Hematopoietic multipotent progenitor cell treated with erythropoietin and hydrocortisone succinate and interleukin-3 and kit ligand, for 6 days (in vitro differentiated cells): Measurements from ENCODE around the gene IGHMBP2.
"Not testable (repeated sequence)": the region's sequence is repeated elsewhere in the genome, so short reads cannot be mapped to it uniquely, and the experiment has no call there.

ENCODE experiments used
- DNase-seq: peaks from one replicate; pipeline ENCODE4 v3.0.0-alpha.2; 2015

IGHMBP2 gene

DNA sequence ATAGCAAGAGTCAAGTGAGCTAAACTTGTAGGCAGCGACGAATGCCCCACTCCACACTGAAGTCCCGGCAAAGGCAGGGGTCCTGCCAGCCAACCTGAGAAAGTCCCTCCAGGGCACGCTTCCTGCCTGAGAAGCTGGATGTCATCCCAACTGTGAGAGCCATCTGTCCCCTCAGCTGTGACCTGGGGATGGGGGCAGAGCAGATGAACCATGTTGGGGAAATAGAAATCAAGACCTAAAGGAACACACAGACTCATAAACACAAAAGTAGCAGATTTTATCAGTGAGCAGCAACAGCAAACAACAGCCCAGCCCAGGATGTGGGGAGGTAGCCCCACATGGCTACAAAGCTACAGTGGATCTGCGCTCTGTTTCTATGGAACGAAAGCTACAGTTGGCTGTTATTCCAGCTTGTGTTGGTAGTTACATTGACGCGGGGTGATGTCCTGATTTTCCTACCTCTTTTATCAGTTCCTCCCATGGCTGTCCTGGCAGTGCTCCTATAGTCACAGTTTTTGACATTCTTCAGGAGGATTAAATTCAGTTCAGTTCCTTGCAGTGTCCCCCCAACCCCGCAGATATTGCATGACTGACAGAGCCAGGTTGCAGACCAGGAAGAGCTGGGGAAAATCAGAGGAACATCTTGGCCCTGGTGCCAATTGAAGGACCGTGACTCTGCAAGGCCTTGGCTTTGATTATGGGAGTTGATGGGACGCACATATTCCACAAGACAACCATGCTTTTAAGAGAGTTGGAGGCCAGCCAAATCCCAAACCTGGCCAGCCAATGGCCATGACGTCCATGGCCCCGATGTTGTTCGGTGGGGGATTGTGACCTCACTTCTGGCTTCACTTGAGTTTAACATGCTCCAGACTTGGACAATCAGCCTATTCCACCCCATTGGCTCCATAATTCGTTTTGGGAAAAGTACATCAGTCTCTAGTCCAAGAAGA is 62.5 kb downstream of the IGHMBP2 start:
- DNase-seq = no peak

DNA sequence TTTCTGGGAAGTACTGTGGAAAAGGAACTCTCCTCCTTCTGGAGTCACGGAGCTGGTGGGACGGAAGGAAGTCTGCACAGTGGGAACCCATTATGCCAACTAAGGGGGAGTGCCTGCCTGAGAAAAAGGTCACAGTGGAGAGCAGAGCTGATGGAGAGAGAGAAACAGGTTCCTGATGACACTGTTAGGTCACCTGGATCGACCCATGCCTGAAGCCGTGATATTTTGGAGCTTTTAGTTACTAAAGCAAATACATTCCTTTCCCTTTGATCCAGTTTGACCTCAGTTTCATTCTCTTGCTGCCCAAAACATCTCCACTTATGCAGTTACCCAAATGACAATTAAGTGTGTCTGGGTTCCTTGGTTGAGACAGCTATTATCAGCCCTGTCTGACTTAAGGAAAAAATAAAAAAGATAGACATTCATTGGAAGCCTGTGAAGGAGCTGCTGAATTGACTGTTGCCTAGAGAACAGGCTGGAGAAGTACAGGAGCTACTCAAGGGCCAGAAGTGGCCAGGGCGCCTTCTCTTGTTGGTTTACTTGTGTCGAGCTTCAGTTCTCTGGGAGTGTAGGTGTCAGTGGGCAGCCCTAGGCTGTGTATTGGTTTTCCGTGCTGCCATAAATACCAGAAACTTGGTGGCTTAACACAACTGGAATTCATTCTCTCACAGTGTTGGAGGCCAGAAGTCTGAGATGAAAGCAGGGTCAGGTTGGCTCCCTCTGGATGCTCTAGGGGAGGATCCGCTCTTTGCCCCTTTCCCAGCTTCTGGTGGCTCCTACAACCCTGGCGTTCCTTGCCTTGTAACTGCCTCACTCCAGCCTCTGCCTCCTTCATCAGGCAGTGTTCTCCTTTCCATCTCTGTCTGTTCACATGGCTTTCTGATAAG is 63.4 kb downstream of the IGHMBP2 start:
- no peak for DNase-seq

DNA sequence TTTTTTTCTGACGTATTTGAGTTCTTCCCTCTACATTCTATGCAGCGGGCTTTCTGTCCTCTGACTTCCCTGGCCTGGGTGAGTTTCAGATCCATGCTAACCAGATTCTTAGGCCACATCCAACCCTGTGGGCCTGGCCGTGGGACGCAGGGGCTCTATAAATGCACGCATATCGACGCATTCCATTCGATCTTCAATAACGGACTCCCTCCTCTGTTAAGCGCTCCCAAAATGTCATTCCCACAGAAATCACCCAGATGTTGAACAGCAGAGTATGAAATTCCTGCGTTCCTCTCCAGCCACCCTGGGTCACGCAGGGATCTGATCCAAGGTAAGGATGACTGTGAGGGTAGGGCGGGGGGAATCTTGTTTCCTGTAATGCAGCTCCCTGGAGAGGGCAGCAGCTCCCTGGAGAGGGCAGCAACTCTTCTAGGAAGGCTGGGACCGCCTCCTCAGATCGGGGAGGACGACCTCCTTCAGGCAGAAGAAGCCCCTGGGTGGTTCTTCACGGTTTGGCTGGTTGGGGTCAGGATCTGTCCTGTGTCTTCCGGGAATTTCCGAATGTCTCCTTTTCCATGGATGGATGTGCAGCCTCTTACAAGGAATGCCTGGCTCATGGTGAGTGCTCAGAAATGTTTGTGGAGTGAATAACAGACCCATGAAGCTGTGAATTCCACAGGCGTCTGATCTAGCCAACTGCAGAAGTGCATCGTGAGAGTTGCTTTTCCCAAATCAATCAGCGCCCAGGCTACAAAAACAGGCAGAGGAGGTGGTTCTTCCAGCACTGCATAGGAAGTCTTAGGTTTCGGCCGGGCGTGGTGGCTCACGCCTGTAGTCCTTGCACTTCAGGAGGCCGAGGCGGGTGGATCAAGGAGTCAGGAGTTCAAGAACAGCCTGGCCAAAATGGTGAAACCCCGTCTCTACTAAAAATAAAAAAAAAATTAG is 64.9 kb downstream of the IGHMBP2 start:
- no peak for DNase-seq

DNA sequence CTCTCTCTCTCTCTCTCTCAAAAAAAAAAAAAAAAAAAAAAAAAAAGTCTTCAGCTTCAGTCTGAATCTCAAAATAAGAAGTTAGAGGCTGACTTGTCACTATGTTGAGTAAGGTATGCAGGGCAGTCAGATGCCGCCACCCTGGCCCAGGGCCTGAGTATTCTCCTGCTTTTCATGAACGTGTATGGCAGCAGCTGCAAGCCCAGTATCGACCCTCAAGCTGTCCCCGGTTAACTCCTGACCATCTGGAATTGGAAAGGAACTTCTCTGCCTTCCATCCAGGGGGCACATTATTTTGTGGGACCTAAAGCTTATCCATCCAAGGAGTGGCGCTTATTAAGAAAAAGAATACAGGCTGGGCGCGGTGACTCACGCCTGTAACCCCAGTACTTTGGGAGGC is 65.7 kb downstream of the IGHMBP2 start:
- no peak for DNase-seq

DNA sequence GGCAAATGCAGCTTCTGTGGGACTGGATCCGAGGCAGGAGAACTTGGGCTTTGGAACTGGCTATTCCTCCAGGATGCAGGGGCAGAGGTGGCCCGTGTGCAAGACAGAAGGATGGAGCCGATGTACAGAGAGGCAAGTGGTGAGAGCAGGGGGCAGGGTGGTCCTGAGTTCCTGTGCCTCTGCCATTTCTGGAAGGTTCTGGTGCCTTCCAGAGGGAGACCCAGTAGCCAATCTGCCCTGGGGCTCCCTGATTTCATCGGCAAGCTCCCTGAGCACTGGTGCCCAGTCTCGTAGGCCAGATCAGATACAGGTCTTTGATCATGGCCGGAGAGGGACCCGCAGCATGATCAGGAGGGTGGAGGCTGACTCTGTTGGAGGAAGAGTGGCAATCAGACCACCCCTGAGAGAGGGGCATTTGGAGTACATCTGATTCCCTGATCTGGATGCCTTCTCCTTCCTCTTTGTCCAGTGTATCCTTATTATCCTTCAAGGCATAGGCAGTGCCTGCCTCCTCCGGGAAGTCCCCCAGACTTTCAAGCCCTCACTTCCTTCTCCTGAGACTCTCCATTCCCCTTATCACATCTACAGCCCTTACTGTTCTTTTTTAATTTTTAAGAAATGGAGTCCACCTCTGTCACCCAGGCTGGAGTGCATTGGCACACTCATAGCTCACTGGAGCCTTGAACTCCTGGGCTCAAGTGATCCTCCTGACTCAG is 67.4 kb downstream of the IGHMBP2 start:
- DNase-seq = no peak

DNA sequence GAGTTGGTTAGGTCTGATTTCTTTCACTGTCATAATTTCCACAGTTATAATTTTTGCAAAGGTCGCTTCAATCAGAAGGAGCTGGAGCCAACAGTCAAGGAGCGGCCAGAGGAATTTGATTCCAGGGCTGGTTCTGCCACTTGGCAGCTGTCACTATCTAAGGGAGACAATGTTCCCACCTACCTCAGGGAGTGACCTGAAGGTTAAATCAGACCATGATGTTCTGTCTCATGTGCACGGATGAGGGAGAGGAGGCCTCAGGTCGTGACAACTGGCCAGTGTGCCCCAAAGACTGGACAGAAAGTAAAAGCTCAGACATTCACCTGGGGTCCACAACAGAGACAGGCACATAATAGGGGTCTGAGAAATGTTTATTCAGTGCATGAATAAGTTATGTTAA is 69.5 kb downstream of the IGHMBP2 start:
- DNase-seq = no peak

DNA sequence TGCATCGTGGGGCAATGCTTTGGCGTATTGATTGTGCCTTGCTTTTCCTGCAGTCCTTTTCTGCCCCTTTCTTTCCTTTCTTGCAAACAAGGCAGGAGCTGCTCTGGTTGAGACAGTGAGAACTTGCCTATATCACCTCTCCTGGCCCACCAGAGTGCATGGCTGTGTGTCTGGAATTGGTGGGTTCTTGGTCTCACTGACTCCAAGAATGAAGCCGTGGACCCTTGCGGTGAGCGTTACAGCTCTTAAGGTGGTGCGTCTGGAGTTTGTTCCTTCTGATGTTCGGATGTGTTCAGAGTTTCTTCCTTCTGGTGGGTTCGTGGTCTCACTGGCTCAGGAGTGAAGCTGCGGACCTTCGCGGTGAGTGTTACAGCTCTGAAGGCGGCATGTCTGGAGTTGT is 70.0 kb downstream of the IGHMBP2 start:
- not testable (repeated sequence) for DNase-seq

DNA sequence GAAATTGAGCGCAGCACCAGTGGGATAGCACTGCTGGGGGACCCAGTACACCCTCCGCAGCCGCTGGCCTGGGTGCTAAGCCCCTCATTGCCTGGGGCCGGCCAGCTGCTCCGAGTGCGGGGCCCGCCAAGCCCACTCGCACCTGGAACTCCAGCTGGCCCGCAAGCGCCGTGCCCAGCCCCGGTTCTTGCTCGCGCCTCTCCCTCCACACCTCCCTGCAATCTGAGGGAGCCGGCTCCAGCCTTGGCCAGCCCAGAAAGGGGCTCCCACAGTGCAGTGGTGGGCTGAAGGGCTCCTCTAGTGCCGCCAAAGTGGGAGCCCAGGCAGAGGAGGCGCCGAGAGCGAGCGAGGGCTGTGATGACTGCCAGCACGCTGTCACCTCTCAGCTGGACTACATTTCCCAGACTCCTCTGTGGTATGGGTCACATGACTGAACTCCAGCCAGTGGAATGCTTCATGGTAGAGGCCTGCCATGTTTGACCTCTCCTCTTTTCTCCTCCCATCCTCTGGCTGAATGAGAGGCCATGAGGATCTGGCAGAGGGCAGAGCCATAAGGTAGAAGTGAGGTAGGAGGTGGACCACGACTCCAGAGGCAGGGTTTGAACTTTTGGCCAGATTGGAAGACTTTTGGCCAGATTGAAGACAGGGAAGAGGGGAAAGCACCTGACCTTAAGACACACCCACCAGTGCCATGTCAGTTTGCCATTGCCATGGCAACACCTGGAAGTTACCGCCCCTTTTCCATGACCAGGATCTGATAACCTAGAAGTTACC is 70.9 kb downstream of the IGHMBP2 start:
- DNase-seq = peak; percentile 61

DNA sequence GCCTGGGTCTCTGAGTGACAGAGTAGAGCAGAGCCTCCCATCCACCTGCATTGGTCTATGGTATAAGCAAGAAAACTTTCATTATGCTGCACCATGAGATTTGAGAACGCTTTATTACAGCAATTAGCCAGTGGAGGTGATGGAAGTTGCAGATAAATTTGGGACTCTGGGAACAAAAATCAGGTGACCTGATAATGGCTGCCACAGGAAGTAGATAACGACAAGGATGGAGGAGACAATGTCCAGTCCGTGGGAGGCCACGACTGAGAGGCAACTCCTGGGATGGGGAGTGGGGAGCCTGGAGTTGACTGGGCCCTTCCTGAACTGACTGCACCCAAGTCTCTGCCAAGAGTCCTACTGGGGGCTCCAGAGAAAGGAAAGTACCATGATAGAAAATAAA is 72.4 kb downstream of the IGHMBP2 start:
- no peak for DNase-seq

DNA sequence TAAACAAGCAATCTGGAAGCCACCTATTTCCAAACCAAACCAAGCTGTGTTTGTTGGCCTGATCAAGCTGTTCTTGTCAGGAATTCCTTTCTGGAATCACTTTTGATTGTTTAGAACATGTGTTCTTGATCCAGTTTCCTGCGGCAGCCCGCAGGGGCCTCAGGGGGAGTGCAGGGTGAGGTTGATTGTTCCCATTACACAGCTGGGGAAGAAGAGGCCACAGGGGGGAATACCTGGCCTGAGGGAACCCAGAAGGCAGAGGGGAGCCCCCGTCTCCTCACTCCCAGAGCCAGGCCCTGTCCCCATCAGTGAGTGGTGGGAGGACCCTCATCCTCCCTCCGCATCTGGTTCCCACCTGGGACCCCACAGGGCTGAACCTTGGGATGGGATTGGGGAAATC is 72.9 kb downstream of the IGHMBP2 start:
- DNase-seq = no peak

DNA sequence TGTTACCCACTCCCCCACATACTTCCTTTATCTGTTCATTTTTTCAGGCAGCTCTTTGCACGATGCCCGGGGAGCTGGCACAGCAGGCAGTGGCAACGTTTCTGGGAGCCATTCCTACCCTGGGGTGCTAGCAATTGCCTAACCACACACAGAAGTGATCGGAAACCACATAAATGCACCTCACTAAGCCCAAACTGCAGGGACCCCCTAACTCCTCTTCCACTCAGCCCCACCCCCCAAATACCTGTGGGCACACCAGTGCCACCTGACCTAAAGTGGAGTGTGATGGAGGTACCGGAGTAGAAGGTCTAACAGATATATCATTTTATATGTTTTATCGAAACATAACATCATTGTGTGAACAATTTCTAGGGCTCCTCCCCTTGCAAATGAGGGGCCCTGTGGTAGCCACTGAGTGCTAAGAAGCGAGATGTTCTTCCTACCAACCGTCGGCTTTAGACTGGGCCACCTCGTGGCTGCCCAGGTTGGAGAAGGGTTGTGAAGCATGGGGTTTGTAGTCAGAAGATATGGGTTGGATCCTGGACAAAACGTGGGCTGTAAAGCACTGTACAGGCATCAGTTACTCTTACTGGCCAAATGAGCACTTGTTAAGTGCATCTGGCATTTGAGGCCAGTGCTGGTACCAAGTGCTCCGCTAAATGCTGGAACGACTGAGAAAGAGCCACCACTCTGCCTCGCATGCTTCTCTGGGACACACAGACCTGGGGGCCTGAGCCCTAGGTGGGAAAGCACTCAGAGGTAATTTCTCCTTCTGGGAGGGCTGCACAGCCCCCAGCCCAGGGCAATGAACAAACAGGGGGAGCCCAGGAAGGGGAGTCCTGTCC is 74.3 kb downstream of the IGHMBP2 start:
- no peak for DNase-seq

DNA sequence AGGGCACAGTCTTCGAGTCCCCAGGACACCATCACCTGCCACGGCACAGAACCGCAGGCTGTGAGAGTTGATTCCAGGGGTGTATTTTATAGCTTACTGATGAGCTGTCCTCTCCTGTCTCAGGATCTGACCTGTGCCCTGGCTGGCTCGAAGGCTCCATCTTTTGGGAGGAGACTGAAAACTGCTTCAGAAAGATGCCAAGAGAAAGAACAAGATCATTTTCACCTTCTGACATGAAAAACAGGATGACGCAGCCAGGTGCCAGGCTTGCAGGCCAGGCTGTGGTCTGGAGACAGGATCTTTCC is 74.9 kb downstream of the IGHMBP2 start:
- no peak for DNase-seq

DNA sequence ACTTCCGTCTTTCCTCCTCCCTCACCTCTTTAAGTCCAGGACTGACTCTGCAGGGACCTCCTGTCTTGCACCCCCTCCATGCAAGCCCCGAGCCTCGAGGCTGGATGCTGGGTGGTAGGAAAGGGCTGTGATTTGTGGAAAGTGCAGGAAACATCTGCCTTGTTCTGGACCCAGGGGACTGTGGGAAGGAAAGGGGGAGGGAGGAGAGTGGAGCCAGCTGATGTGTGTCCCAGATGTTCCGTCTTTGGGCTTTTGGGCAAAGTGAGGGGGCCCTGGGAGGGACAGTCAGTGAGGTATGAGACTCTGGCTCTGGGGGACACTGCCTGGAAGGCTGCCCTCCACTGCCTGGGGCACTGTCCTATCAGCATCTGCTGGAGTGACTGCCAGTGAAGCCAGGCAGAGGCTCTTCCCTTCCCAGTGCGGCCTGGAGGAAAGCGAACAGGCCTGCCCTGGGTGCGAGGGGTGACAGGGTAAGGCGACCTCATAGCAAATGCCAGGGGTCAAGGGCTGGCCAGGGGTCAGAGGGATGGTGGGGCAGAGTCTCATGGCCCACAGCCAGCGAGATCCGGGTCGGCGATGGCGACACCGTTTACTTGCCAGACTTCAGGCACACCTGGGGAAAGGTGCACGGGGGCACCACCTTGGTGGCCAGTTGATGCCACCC is 75.4 kb downstream of the IGHMBP2 start:
- DNase-seq = no peak

DNA sequence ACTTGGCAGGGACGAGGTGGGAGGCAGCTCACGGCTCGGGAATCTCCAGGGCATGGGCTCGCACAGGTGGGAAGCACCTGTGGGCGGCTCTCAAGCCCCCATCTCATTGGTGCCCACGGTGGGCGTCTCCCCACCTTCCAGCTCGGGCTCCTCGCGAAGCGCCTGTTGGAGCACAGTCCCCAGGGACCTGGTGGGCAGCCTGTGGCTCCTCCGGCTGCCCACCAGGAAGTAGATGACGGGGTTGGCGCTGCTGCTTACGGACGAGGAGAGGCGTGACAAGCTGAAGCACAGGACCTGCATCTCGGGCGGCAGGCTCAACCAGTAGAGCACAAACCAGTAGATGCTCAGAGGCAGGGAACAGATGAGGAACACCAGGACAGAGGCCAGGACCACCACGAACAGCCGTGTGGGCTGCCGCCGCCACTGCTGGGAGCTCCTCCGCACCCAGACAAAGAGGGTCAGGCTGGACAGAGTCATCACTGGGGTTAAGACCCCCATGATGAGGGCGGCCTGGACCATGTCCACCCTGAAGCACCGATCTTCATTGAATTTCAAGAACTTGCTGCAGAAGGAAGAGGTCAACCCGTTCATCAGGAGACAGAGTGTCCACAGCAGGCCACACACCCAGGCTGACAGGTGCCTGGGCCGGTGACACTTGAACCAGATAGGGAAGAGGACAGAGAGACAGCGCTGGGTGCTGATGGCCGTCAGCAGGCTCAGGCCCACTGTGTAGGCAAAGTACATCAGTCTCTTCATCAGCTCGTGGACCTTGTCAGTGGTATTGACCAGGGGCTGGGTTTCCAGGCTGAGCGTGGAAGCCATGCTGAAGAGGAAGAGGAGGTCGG is 76.5 kb downstream of the IGHMBP2 start:
- no peak for DNase-seq

DNA sequence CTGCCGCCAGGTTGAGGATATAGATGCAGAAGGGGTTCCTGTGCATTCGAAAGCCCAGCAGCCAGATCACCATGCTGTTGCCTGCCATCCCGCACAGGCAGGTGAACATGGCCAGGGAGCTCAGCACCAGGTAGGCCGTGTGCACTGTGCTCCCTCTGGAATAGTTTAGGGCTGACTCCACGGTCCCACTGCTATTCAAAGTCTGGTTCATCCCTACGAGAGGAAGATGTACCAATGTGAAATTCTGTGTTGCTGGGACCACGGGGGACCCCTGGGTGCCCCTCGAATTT is 77.0 kb downstream of the IGHMBP2 start, which contains the start of gene MRGPRD:
TSS of gene MRGPRD (minus strand) at position 211 of the 290 bp plus-strand sequence. CDS start at position 211, 0 bp downstream.
- no peak for DNase-seq

DNA sequence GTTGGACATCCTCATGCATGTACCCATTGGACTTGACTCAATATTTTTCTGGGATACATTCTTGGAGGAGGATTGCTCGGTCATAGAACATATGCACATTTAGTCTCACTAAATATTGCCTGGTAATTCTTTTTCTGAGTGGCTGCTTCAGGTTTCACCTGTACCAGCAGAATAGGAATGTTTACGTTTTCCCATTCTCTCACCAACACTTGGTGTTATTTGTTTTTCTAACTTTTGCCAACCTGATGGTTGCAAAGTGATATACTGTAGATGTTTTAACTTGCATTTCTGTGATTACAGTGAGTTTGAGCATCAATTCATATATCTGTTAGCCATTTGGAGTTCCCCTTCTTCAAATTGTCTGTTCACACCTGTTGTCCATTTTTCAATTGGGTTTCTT is 78.4 kb downstream of the IGHMBP2 start:
- DNase-seq = no peak

DNA sequence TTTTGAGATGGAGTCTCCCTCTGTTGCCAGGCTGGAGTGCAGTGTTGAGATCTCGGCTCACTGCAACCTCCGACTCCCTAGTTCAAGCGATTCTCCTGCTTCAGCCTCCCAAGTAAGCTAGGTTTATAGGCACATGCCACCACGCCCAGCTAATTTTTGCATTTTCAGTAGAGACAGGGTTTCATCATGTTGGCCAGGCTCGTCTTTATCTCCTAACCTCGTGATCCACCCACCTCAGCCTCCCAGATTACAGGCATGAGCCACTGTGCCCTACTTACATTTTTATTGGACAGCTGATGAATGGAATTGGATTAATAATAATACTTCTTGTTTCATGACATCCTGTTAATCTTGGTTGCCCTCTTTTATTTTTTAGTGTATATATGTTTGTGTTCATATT is 80.1 kb downstream of the IGHMBP2 start:
- DNase-seq = peak; percentile 55

DNA sequence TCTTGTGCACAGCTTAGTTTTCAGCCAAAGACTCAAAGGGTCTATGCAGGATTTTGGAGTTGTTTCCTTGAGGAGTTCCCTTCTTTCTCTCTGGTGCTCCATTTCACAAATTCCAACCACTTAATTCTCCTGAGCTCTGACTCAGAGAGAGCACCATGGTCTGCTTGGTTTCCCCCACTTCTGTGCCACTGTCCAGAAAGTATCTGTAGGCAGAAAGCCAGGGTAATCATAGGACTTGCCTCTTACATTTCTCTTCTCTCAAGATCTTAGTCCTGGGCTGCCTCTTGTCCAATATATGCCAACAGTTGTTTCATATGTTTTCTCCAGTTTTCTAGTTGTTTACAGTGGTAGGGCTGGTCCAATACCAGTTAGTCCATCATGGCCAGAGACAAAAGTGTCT is 83.5 kb downstream of the IGHMBP2 start:
- no peak for DNase-seq

DNA sequence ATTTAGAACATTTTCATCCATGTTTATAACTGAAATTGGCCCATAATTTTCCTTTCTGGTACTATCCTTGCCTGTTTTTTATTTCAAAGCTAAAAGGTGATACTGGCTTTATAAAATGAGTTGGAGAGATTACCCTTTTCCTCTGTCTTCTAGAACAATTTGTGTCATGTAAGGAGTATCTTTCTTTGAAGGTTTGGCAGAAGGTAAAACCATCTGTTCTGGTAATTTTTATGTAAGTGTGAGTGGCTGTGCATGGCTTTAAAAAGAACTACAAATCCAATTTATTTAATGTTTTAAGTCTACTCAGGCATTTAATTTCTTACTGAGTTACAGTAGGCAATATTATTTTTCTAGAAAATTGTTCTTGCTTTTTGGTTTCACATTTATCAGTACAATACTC is 84.8 kb downstream of the IGHMBP2 start:
- DNase-seq = no peak
